Measurements from ENCODE around the gene HMGCS1. TPM values are rescaled to one million over a fixed set of nuclear protein-coding genes. Genes with fewer than 3 reads are reported as not detected.

HMGCS1 gene
- total RNA-seq, 1 donor from 2014 or later: 86.9 TPM

DNA sequence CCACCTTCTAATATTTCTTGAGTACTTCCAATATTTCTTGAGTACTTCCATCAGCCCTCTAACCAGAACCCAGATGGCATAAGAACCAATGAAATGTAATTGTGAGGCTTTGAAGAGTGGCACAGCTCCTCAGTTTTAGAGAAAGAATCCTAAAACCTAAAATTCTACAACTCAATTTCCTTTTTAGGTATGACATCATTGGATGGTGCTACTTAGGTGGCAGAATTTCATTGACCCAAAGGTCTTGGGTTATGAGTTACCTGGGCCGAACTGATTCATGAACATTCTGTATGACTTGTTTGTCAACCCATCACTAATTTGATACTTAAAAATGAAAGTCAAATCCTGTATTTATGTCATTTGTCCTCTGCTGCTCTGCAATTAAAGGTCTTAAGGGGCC lies 13.1 kb downstream of the HMGCS1 start:
- Mint-ChIP-seq H3K4me1 (ENCODE audit: low read depth) (peaks cover 42% of the 10 kb centered on the region), H3K27ac (ENCODE audit: unreplicated experiment) (no peak overlapping the region), H3K27me3 (ENCODE audit: low read depth) (no peaks in the 10 kb centered on the region), H3K36me3 (ENCODE audit: low read depth) (peaks cover 21% of the 10 kb centered on the region), H3K4me3 (ENCODE audit: unreplicated experiment) (no peak overlapping the region), H3K9me3 (ENCODE audit: low read depth) (no peaks in the 10 kb centered on the region)
- no peak for DNase-seq (ENCODE audit: low spot score)
- TF ChIP-seq, protein P1, sequence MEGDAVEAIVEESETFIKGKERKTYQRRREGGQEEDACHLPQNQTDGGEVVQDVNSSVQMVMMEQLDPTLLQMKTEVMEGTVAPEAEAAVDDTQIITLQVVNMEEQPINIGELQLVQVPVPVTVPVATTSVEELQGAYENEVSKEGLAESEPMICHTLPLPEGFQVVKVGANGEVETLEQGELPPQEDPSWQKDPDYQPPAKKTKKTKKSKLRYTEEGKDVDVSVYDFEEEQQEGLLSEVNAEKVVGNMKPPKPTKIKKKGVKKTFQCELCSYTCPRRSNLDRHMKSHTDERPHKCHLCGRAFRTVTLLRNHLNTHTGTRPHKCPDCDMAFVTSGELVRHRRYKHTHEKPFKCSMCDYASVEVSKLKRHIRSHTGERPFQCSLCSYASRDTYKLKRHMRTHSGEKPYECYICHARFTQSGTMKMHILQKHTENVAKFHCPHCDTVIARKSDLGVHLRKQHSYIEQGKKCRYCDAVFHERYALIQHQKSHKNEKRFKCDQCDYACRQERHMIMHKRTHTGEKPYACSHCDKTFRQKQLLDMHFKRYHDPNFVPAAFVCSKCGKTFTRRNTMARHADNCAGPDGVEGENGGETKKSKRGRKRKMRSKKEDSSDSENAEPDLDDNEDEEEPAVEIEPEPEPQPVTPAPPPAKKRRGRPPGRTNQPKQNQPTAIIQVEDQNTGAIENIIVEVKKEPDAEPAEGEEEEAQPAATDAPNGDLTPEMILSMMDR (IDR thresholded peaks at IDR 0.05): no peak

DNA sequence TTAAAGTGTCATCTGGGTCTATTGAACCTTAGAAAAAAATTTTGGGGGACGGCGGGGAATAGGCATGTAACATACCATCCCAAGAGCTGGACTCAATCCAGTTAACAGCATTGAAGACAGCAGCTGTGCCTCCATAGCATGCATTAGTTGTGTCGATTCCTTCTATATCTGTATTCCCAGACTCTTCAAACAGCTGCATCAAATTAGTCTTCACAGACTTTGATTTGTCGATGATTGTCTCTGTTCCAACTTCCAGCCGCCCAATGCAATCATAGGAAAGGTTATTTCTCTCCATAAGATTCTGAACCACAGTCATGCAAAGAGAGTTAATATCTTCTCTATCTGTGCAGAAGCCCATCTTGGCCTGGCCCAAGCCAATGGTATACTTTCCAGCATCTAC lies 14.8 kb downstream of the HMGCS1 start:
- H3K36me3 Mint-ChIP-seq (ENCODE audit: low read depth): peaks cover 30% of the 10 kb centered on the region
- peaks cover 40% of the 10 kb centered on the region for H3K4me1 Mint-ChIP-seq (ENCODE audit: low read depth)
- no peak overlapping the region for H3K27ac Mint-ChIP-seq (ENCODE audit: unreplicated experiment)

DNA sequence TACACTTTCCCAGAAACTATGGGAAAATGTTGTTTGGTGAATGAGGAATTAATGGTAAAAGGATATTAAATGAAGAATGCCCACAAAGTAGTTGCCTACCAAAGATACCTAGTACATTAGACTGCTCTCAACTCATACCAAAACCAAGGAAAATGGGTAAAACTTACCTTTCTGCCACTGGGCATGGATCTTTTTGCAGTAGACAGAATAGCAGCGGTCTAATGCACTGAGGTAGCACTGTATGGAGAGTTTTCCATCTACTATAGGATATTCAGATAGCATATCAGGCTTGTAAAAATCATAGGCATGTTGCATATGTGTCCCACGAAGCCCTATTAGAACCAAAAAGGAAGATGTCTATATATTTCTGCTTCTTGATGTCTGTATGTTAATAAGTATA lies 16.4 kb downstream of the HMGCS1 start:
- Mint-ChIP-seq H3K36me3 (ENCODE audit: low read depth) (peaks cover 34% of the 10 kb centered on the region), H3K9me3 (ENCODE audit: low read depth) (no peaks in the 10 kb centered on the region), H3K27ac (ENCODE audit: unreplicated experiment) (no peak overlapping the region)

More for the DNA sequence above, 14.8 kb downstream of the HMGCS1 start:
- TF ChIP-seq, protein P1 (IDR thresholded peaks at IDR 0.05): no peak
- no peak for DNase-seq (ENCODE audit: low spot score)
- Mint-ChIP-seq H3K27me3 (ENCODE audit: low read depth) (no peaks in the 10 kb centered on the region), H3K9me3 (ENCODE audit: low read depth) (no peaks in the 10 kb centered on the region), H3K4me3 (ENCODE audit: unreplicated experiment) (no peak overlapping the region)

DNA sequence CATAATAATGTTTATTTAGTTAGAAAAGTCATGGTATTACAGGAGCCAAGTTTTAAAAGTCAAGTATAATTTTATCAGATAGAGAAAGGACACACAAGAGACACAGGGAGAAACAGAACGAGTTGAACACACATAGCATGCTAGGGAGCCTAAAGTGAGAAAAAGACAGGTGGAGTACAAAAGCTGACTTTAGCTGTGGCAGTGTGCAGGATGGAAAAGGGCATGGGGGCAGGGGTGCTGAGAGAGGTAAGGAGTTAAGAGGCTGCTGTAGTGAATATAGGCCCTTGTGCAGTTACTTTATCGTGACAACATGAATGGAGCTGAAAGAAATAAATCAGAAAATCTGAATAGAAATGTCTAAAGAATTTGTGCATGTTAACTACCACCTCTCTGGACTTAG lies 18.0 kb downstream of the HMGCS1 start:
- peak overlapping the region; percentile 13 for H3K27ac Mint-ChIP-seq (ENCODE audit: unreplicated experiment)
- peaks cover 40% of the 10 kb centered on the region for H3K36me3 Mint-ChIP-seq (ENCODE audit: low read depth)
- H3K4me1 Mint-ChIP-seq (ENCODE audit: low read depth): peaks cover 17% of the 10 kb centered on the region
- no peaks in the 10 kb centered on the region for H3K27me3 Mint-ChIP-seq (ENCODE audit: low read depth)
- no peaks in the 10 kb centered on the region for H3K9me3 Mint-ChIP-seq (ENCODE audit: low read depth)
- TF ChIP-seq, protein P1 (IDR thresholded peaks at IDR 0.05): no peak
- no peak overlapping the region for H3K4me3 Mint-ChIP-seq (ENCODE audit: unreplicated experiment)
- no peak for DNase-seq (ENCODE audit: low spot score)

More for the DNA sequence above, 16.4 kb downstream of the HMGCS1 start:
- DNase-seq (ENCODE audit: low spot score): no peak
- Mint-ChIP-seq H3K27me3 (ENCODE audit: low read depth) (no peaks in the 10 kb centered on the region), H3K4me1 (ENCODE audit: low read depth) (peaks cover 27% of the 10 kb centered on the region), H3K4me3 (ENCODE audit: unreplicated experiment) (no peak overlapping the region)
- TF ChIP-seq, protein P1 (IDR thresholded peaks at IDR 0.05): no peak

DNA sequence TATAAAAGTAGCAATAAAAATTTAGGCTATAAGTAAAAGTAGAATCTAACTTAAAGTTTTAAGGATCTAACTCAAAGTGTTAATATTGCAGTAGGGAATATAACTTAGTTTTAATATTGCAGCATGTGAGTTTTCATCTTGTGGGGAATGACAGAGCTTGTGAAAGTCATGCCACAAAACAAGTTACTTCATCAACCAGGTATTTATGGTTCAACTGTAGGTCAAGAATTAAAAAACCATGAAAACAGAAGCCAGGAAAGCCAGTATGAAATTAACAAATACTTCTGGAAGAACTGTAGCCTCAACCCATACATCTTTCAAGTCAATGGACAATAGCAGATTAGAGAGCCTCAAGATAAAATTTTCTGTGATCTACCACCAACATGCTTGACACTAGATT lies 19.0 kb downstream of the HMGCS1 start:
- Mint-ChIP-seq H3K27me3 (ENCODE audit: low read depth) (no peaks in the 10 kb centered on the region), H3K9me3 (ENCODE audit: low read depth) (no peaks in the 10 kb centered on the region), H3K36me3 (ENCODE audit: low read depth) (peaks cover 44% of the 10 kb centered on the region), H3K27ac (ENCODE audit: unreplicated experiment) (no peak overlapping the region), H3K4me1 (ENCODE audit: low read depth) (peaks cover 17% of the 10 kb centered on the region), H3K4me3 (ENCODE audit: unreplicated experiment) (no peak overlapping the region)
- DNase-seq (ENCODE audit: low spot score): no peak
- TF ChIP-seq, protein P1 (IDR thresholded peaks at IDR 0.05): no peak

Measured in chondrocyte (in vitro differentiated cells).